GM18499 (cell line): ENCODE measurements around the gene MYRF.

Source experiments
- ATAC-seq: cut with Tn5 transposase; IDR thresholded peaks from one replicate; pipeline ENCODE4 v1.9.1; 2021; ENCODE audit warnings: moderate number of reproducible peaks; ENCODE audit not compliant: insufficient read depth, unreplicated experiment

MYRF gene

GRCh38 chr11:61834278-61835048 lies 82.0 kb downstream of the MYRF start:
- peak; percentile 74 for ATAC-seq

- ATAC-seq: no peak
Measured at GRCh38 chr11:61836193-61836592, 83.8 kb downstream of the MYRF start.

DNA sequence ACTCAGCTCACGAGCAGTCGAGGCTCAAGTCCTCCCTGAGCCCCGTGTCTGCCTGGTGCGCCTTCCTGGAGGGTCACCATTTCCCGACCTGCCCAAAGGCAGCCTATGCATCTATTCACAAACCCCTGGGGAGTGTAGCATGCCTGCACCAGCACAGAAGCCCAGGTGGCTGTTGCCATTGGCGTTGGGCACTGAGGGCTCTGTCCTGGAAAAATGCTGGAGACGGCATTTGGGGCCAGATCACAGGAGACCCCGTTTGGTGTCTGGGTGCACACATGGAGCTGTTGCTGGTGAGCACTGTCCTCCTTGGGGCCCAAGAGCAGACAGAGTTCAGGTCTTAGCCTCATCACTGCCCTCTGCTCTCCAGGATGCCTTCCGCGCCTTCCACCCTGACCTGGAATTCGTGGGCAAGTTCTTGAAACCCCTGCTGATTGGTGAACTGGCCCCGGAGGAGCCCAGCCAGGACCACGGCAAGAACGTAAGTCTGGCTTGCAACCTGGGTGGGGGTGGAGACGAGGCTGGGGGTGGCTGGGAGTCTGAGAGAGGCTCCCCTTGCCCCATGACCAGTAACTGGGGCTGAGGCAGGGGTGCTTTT lies 85.1 kb downstream of the MYRF start:
- ATAC-seq: no peak
